Measurements from ENCODE around the gene NRAP. TPM values are rescaled to one million over a fixed set of nuclear protein-coding genes. Genes with fewer than 3 reads are reported as not detected.

Gene NRAP
- total RNA-seq, 1 experiment from 2014 or later, result not detected

- H3K27ac Mint-ChIP-seq (ENCODE audit: unreplicated experiment), result no peak overlapping the region
- no peaks in the 10 kb centered on the region for H3K9me3 Mint-ChIP-seq (ENCODE audit: low read depth, unreplicated experiment)
- CTCF ChIA-PET, result interaction anchor here (0.6 kb wide), 1 partner anchor 21 kb away, joined by 7 read pairs; no protein-coding TSS in a partner anchor
- no TSS peak for BruUV-seq (replicated peaks)
- no peak overlapping the region for H3K4me3 Mint-ChIP-seq (ENCODE audit: low read depth, unreplicated experiment)
- TF ChIP-seq CTCF (IDR thresholded peaks at IDR 0.05; ENCODE audit: unreplicated experiment), result no peak
- no peaks in the 10 kb centered on the region for H3K36me3 Mint-ChIP-seq (ENCODE audit: insufficient read depth, unreplicated experiment)
- DNase-seq, result peak; percentile 9
- H3K27me3 Mint-ChIP-seq (ENCODE audit: unreplicated experiment), result peaks cover 68% of the 10 kb centered on the region
- peaks cover 24% of the 10 kb centered on the region for H3K4me1 Mint-ChIP-seq (ENCODE audit: low read depth, unreplicated experiment)
- intact Hi-C loops (cut with micrococcal nuclease; ENCODE audit: unreplicated experiment), result no loop called here
These were observed 122.8 kb downstream of the NRAP start for GRCh38 chr10:113540845-113541548.

GRCh38 chr10:113539789-113540188, 124.1 kb downstream of the NRAP start:
- CTCF ChIA-PET, result interaction anchor here (1.5 kb wide), 1 partner anchor 24 kb away, joined by 4 read pairs; no protein-coding TSS in a partner anchor
- no peak for DNase-seq
- Mint-ChIP-seq H3K4me3 (ENCODE audit: low read depth, unreplicated experiment) (no peak overlapping the region), H3K4me1 (ENCODE audit: low read depth, unreplicated experiment) (peaks cover 24% of the 10 kb centered on the region), H3K27me3 (ENCODE audit: unreplicated experiment) (peaks cover 58% of the 10 kb centered on the region), H3K36me3 (ENCODE audit: insufficient read depth, unreplicated experiment) (no peaks in the 10 kb centered on the region), H3K27ac (ENCODE audit: unreplicated experiment) (no peak overlapping the region), H3K9me3 (ENCODE audit: low read depth, unreplicated experiment) (no peaks in the 10 kb centered on the region)
- no peak for TF ChIP-seq CTCF (IDR thresholded peaks at IDR 0.05; ENCODE audit: unreplicated experiment)
- intact Hi-C loops (cut with micrococcal nuclease; ENCODE audit: unreplicated experiment), result no loop called here
- no TSS peak for BruUV-seq (replicated peaks)

Other genes with a start within 250 kb of the NRAP start
- gene HABP2, start 111.0 kb downstream of the NRAP start, total RNA-seq (2022), result 0.59 and 1.0 TPM in 2 replicates
- 22.7 and 23.7 TPM in 2 replicates for gene CASP7, start 15.9 kb upstream of the NRAP start, total RNA-seq (2022)
- gene PLEKHS1, start 87.6 kb upstream of the NRAP start, total RNA-seq (2022), result 5.9 and 13.8 TPM in 2 replicates
- gene DCLRE1A, start 190.0 kb upstream of the NRAP start, total RNA-seq (2022), result 7.4 and 7.9 TPM in 2 replicates
- 18.7 and 20.2 TPM in 2 replicates for gene NHLRC2, start 190.6 kb upstream of the NRAP start, total RNA-seq (2022)